ENCODE measurements around the gene TAGAP. TPM values are rescaled to one million over a fixed set of nuclear protein-coding genes. Genes with fewer than 3 reads are reported as not detected.

The TAGAP gene
- total and polyA plus RNA-seq, 10 of the 15 experiments (the other 5 are each of a cell fraction or from before 2014, with no cell fraction given): 5.3 to 27.4 (median 18.9) TPM

- no peak for DNase-seq (ENCODE audit: low read depth, low spot score)
- H3K36me3 ChIP-seq (ENCODE audit: control insufficient read depth in 2 of 2, insufficient read depth in 2 of 2, low read length in 1 of 2): no peaks in the 10 kb centered on the region
- H4K20me1 ChIP-seq (ENCODE audit: control insufficient read depth, insufficient read depth): no peaks in the 10 kb centered on the region
- peaks cover 5% of the 10 kb centered on the region for H3K4me1 ChIP-seq (ENCODE audit: control insufficient read depth, insufficient read depth, low read length)
- CTCF ChIA-PET: interaction anchor here (1.2 to 1.5 kb wide), 2 partner anchors 43 to 52 kb away, joined by 3 to 4 read pairs; no protein-coding TSS in a partner anchor
- POLR2A ChIA-PET: interaction anchor here (0.5 to 0.8 kb wide), 2 partner anchors 20 to 48 kb away, joined by 3 to 4 read pairs; no protein-coding TSS in a partner anchor
- H3K9ac ChIP-seq (ENCODE audit: control insufficient read depth, insufficient read depth, low read length): no peak overlapping the region
- H3K79me2 ChIP-seq (ENCODE audit: control insufficient read depth, insufficient read depth, low read length): no peaks in the 10 kb centered on the region
- TF ChIP-seq NR2C1 (IDR thresholded peaks at IDR 0.05) (no peak), ZBTB4 (CRISPR knock-in tag; IDR thresholded peaks at IDR 0.05) (no peak), REST (IDR thresholded peaks at IDR 0.05; ENCODE audit: low read depth, low read length) (no peak), SPI1 (IDR thresholded peaks at IDR 0.05; ENCODE audit: borderline replicate concordance, insufficient read depth, low read depth, low read length) (no peak), ESRRA (IDR thresholded peaks at IDR 0.05; ENCODE audit: low read length) (no peak), ZNF592 (IDR thresholded peaks at IDR 0.05) (no peak), HDAC2 (IDR thresholded peaks at IDR 0.05) (no peak)
- SMC1A ChIA-PET (ENCODE audit: uncharacterized antibody, unreplicated experiment): no interaction called here
- H2AFZ ChIP-seq (ENCODE audit: control insufficient read depth, low read depth, low read length): no peak overlapping the region
- peaks cover 0 to 4% of the 10 kb centered on the region in 2 experiments; a peak in 1 of 4 replicates for H3K27me3 ChIP-seq (replicated peaks in 1 of 2; ENCODE audit: control insufficient read depth in 2 of 2, insufficient read depth in 2 of 2, low read length in 1 of 2)
- FAIRE-seq: no peak
- ATAC-seq: no peak
- no TSS peak for BruUV-seq (replicated peaks)
- RAD21 ChIA-PET (ENCODE audit: unreplicated experiment): interaction anchor here (1.6 kb wide), 1 partner anchor 17 kb away, joined by 7 read pairs; the partner anchor contains the start of gene TAGAP
- no peak overlapping the region for H3K4me3 ChIP-seq
- H3K27ac ChIP-seq (ENCODE audit: control insufficient read depth, insufficient read depth): no peak overlapping the region
- intact Hi-C loops (cut with micrococcal nuclease; ENCODE audit: unreplicated experiment): no loop called here
- 57% methylated on average over 7 of the region's 7 CpGs for WGBS (ENCODE audit: insufficient coverage, insufficient replicate concordance, low lambda C conversion rate, missing lambda C conversion rate)
- no peaks in the 10 kb centered on the region; the same call in 2 of the 3 replicates for H3K9me3 ChIP-seq (replicated peaks; ENCODE audit: control insufficient read depth, insufficient read depth, low read length)
- in situ Hi-C loops (cut with MboI): no loop called here
- H3K4me2 ChIP-seq (ENCODE audit: control insufficient read depth, insufficient read depth): no peak overlapping the region
Observed at GRCh38 chr6:159061146-159061545, 16.4 kb upstream of the TAGAP start.
